GM23248 (cell line): ENCODE data around the gene FAM83G. TPM values are rescaled to one million over a fixed set of nuclear protein-coding genes. Genes with fewer than 3 reads are reported as not detected.

Experiments
- DNase-seq: peaks from one replicate; pipeline ENCODE4 v3.0.0-alpha.2; 2015
- H2AFZ ChIP-seq: fragments of 200-600 bp; sonication (generic); 2 replicates; pipeline ENCODE4 v1.6.1; 2016; ENCODE audit warnings: antibody characterized with exemption
- H3F3A ChIP-seq: fragments of 200-600 bp; sonication (generic); 2 replicates; pipeline ENCODE4 v1.6.1; 2016; ENCODE audit warnings: mild to moderate bottlenecking, antibody characterized with exemption, mixed run types; ENCODE audit not compliant: insufficient read depth
- H3K27ac ChIP-seq: fragments of 200-600 bp; sonication (generic); 2 replicates; pipeline ENCODE4 v1.5.1; 2016; ENCODE audit warnings: mild to moderate bottlenecking
- H3K27me3 ChIP-seq: fragments of 200-600 bp; sonication (generic); replicated peaks from 2 replicates; pipeline ENCODE4 v1.6.1; 2016; ENCODE audit warnings: mild to moderate bottlenecking; ENCODE audit not compliant: insufficient read depth
- H3K36me3 ChIP-seq: fragments of 200-600 bp; sonication (generic); 2 replicates; pipeline ENCODE4 v1.6.1; 2016; ENCODE audit warnings: low read depth, mild to moderate bottlenecking
- H3K4me1 ChIP-seq: fragments of 200-600 bp; sonication (generic); 2 replicates; pipeline ENCODE4 v1.6.1; 2016; ENCODE audit warnings: mild to moderate bottlenecking; ENCODE audit not compliant: insufficient read depth
- H3K4me2 ChIP-seq: fragments of 200-600 bp; sonication (generic); one replicate; pipeline ENCODE4 v1.6.1; 2016; ENCODE audit warnings: mild to moderate bottlenecking; ENCODE audit not compliant: unreplicated experiment
- H3K4me3 ChIP-seq: fragments of 200-600 bp; sonication (generic); 2 replicates; pipeline ENCODE4 v1.5.1; 2016; ENCODE audit warnings: mild to moderate bottlenecking
- H3K79me2 ChIP-seq: fragments of 200-600 bp; sonication (generic); 2 replicates; pipeline ENCODE4 v1.6.1; 2016; ENCODE audit warnings: mild to moderate bottlenecking; ENCODE audit not compliant: insufficient read depth
- H3K9ac ChIP-seq: fragments of 200-600 bp; sonication (generic); 2 replicates; pipeline ENCODE4 v1.6.1; 2016; ENCODE audit warnings: mild to moderate bottlenecking
- H3K9me2 ChIP-seq: fragments of 200-600 bp; sonication (generic); 2 replicates; pipeline ENCODE4 v1.6.1; 2016; ENCODE audit warnings: mixed run types, mild to moderate bottlenecking, moderate library complexity; ENCODE audit not compliant: insufficient read depth
- H3K9me3 ChIP-seq: fragments of 200-600 bp; sonication (generic); one replicate; pipeline ENCODE4 v1.6.1; 2017; ENCODE audit warnings: low read depth
- H4K20me1 ChIP-seq: fragments of 200-600 bp; sonication (generic); 2 replicates; pipeline ENCODE4 v1.6.0; 2016; ENCODE audit not compliant: insufficient read depth
- EZH2 ChIP-seq: fragments of 200-600 bp; sonication (generic); IDR thresholded peaks from 2 replicates; pipeline ENCODE4 v1.6.1; 2018; ENCODE audit warnings: antibody characterized with exemption, mild to moderate bottlenecking; ENCODE audit not compliant: insufficient read depth, poor library complexity, severe bottlenecking
- EZH2phosphoT487 ChIP-seq: fragments of 200-600 bp; sonication (generic); IDR thresholded peaks from 2 replicates; pipeline ENCODE4 v1.6.1; 2018; ENCODE audit warnings: antibody characterized with exemption, moderate library complexity, mild to moderate bottlenecking, low read depth; ENCODE audit not compliant: insufficient read depth
- WGBS, 2 experiments: methylation state at CpG; one replicate each; pipeline ENCODE4 v1.1.6; 2015 to 2017; ENCODE audit warnings: low lambda C conversion rate in 2 of 2, low coverage in 1 of 2; ENCODE audit errors: missing lambda C conversion rate in 2 of 2; 5-methylcytosine and 5-hydroxymethylcytosine counted together
- in situ Hi-C: fragments of 300-500 bp; cut with MboI; formaldehyde crosslinking; loops from 2 replicates; pipeline ENCODE4 v1.15.0; 2020
- polyA plus RNA-seq: library from polyadenylated mRNA; unstranded; fragments of >200 nt; fragmentation: Nextera tagmentation; extraction: Ambion mirVana; gene quantifications from 2 replicates; pipeline ENCODE4 v1.2.1, GENCODE V29; 2016
- total RNA-seq: library from RNA; depleted of rRNA; stranded (reverse); fragments of >200 nt; shearing (Covaris generic); gene quantifications from 2 replicates; pipeline ENCODE4 v1.2.3, GENCODE V29; 2014

Gene FAM83G
- total and polyA plus RNA-seq, 2 experiments from 2014 or later: 8.9 to 26.2 TPM

DNA sequence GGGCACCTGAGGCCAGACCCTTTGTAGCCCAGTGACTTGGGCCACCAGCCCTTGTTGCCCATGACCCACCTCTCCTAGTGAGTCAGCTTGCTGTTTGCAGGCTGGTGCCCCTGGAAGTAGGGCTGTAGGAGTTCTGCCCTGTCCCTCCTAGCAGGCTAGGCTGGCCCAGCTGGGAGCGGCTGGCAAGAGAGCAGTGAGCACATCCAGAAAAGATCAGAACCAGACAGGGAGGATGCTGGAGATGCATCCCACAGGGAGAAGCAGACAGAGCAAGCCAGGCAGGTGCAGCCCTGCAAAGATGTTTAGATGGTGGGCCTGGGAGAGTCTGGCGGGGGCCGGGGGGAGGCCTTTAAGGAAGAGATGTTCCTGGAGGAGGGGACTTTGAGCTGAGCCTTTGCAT is 50.2 kb downstream of the FAM83G start:
- Histone ChIP-seq H3K79me2 (no peaks in the 10 kb centered on the region), H3K9ac (no peak overlapping the region), H2AFZ (no peak overlapping the region), H3K9me3 (no peaks in the 10 kb centered on the region), H3K27ac (no peak overlapping the region), H4K20me1 (no peaks in the 10 kb centered on the region), H3K9me2 (no peaks in the 10 kb centered on the region), H3F3A (no peaks in the 10 kb centered on the region), H3K4me2 (no peak overlapping the region), H3K4me3 (no peak overlapping the region), H3K36me3 (no peaks in the 10 kb centered on the region), H3K4me1 (no peaks in the 10 kb centered on the region), H3K27me3 (peaks cover 10% of the 10 kb centered on the region)
- TF ChIP-seq EZH2: no peak
- no peak for TF ChIP-seq EZH2phosphoT487
- no peak for DNase-seq
- WGBS, 2 experiments: 75 to 83% methylated on average over 3 of the region's 3 CpGs
- in situ Hi-C loops: no loop called here

DNA sequence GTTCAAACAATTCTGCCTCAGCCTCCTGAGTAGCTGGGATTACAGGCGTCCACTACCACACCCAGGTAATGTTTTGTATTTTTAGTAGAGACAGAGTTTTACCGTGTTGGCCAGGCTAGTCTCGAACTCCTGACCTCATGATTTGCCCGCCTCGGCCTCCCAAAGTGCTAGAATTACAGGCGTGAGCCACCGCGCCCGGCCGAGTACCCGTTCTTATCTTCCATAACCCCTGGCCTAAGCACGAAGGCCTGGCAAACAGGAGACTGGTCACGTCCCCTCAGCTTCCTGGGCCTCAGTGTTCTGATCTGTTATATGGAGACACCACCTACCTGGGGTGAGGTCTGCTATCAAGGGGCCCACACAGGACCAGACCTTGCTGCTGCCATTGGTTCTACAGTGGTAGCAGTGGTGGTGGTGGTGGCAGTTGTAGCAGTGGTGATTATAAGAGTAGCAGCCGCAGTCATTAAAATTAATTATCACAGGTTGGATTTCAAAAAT is 51.3 kb downstream of the FAM83G start:
- no peaks in the 10 kb centered on the region for H3K9me2 ChIP-seq
- H3K27me3 ChIP-seq: peaks cover 16% of the 10 kb centered on the region
- H3K4me1 ChIP-seq: no peaks in the 10 kb centered on the region
- H3K27ac ChIP-seq: no peak overlapping the region
- H2AFZ ChIP-seq: no peak overlapping the region
- H3K4me2 ChIP-seq: no peak overlapping the region
- DNase-seq: no peak
- TF ChIP-seq EZH2 (no peak), EZH2phosphoT487 (no peak)
- H4K20me1 ChIP-seq: no peaks in the 10 kb centered on the region
- H3K9ac ChIP-seq: no peak overlapping the region
- in situ Hi-C loops: no loop called here
- H3K9me3 ChIP-seq: no peaks in the 10 kb centered on the region
- no peaks in the 10 kb centered on the region for H3K36me3 ChIP-seq
- H3K79me2 ChIP-seq: no peaks in the 10 kb centered on the region
- WGBS, 2 experiments: 91% methylated on average over 14 of the region's 14 CpGs
- H3K4me3 ChIP-seq: no peak overlapping the region
- no peaks in the 10 kb centered on the region for H3F3A ChIP-seq

GRCh38 chr17:18951941-18952842 is 52.4 kb downstream of the FAM83G start, which contains the start of gene SLC5A10:
Gene SLC5A10 (plus strand): TSS chr17:18952165. CDS start chr17:18952206, 41 bp downstream.
- in situ Hi-C loops: no loop called here
- peak; percentile 24 for DNase-seq

GRCh38 chr17:18950944-18951905 is 53.3 kb downstream of the FAM83G start:
- 44 to 47% methylated on average over 34 of the region's 34 CpGs for WGBS, 2 experiments
- H3K4me1 ChIP-seq: no peaks in the 10 kb centered on the region
- DNase-seq: peak; percentile 43
- H3F3A ChIP-seq: no peaks in the 10 kb centered on the region
- H3K27ac ChIP-seq: no peak overlapping the region
- H3K79me2 ChIP-seq: no peaks in the 10 kb centered on the region
- peaks cover 16% of the 10 kb centered on the region for H3K27me3 ChIP-seq
- no peaks in the 10 kb centered on the region for H3K36me3 ChIP-seq
- no peak overlapping the region for H2AFZ ChIP-seq
- H3K9ac ChIP-seq: no peak overlapping the region
- no peak for TF ChIP-seq EZH2
- TF ChIP-seq EZH2phosphoT487: no peak
- H3K4me2 ChIP-seq: no peak overlapping the region
- in situ Hi-C loops: no loop called here
- H3K4me3 ChIP-seq: no peak overlapping the region
- no peaks in the 10 kb centered on the region for H4K20me1 ChIP-seq
- no peaks in the 10 kb centered on the region for H3K9me2 ChIP-seq
- H3K9me3 ChIP-seq: no peaks in the 10 kb centered on the region

More at GRCh38 chr17:18951941-18952842, 52.4 kb downstream of the FAM83G start, which contains the start of gene SLC5A10:
- Histone ChIP-seq H3K9me3 (no peaks in the 10 kb centered on the region), H3K9me2 (no peaks in the 10 kb centered on the region), H4K20me1 (no peaks in the 10 kb centered on the region), H3K4me3 (no peak within 1 kb of the TSS), H3K9ac (no peak within 1 kb of the TSS), H3K4me1 (no peaks in the 10 kb centered on the region), H3K79me2 (no peaks in the 10 kb centered on the region), H3K27me3 (peaks cover 16% of the 10 kb centered on the region), H3K36me3 (no peaks in the 10 kb centered on the region), H3F3A (no peaks in the 10 kb centered on the region), H3K4me2 (no peak within 1 kb of the TSS), H3K27ac (no peak within 1 kb of the TSS), H2AFZ (no peak within 1 kb of the TSS)
- no peak for TF ChIP-seq EZH2
- TF ChIP-seq EZH2phosphoT487: no peak
- 80 to 87% methylated on average over 17 of the region's 17 CpGs for WGBS, 2 experiments
